PFSK-1 (cell line): ENCODE data around the gene YIF1A.

ENCODE experiments used
- REST ChIP-seq, 2 experiments: IDR thresholded peaks; 2 replicates each; pipeline versions ENCODE4 v1.6.1 to v1.8.0; 2011 to 2012; ENCODE audit warnings: low read depth in 2 of 2, low read length in 2 of 2, control low read depth in 1 of 2, inconsistent platforms in 1 of 2, mild to moderate bottlenecking in 1 of 2, moderate library complexity in 1 of 2; ENCODE audit not compliant: insufficient read depth in 1 of 2
- TAF1 ChIP-seq: IDR thresholded peaks from 2 replicates; pipeline ENCODE4 v1.6.1; 2012; ENCODE audit warnings: low read length, control low read depth, borderline replicate concordance; ENCODE audit not compliant: insufficient read depth

- TF ChIP-seq REST (IDR thresholded peaks at IDR 0.05; ENCODE audit: insufficient read depth in 1 of 2, low read depth in 2 of 2, low read length in 2 of 2): no peak
- TF ChIP-seq TAF1: no peak
These were observed 7.0 kb downstream of the YIF1A start for GRCh38 chr11:66281776-66282467.
